HFFc6 (cell line): ENCODE data around the gene LCP2. TPM values are rescaled to one million over a fixed set of nuclear protein-coding genes. Genes with fewer than 3 reads are reported as not detected.

ENCODE experiments used
- DNase-seq: peaks from one replicate; pipeline ENCODE4 v3.0.0-alpha.2; 2018
- H3K27ac Mint-ChIP-seq: 2 replicates; pipeline ENCODE4 v1.8.0; 2020; ENCODE audit warnings: mild to moderate bottlenecking, mixed read lengths
- H3K27me3 Mint-ChIP-seq: 2 replicates; pipeline ENCODE4 v1.8.0; 2021; ENCODE audit warnings: mild to moderate bottlenecking, moderate library complexity, mixed read lengths; ENCODE audit not compliant: insufficient read depth
- H3K36me3 Mint-ChIP-seq: 2 replicates; pipeline ENCODE4 v1.8.0; 2021; ENCODE audit warnings: low read depth, mixed read lengths
- H3K4me1 Mint-ChIP-seq: 2 replicates; pipeline ENCODE4 v1.8.0; 2020; ENCODE audit warnings: low read depth, mixed read lengths
- H3K4me3 Mint-ChIP-seq: 2 replicates; pipeline ENCODE4 v1.8.0; 2020; ENCODE audit warnings: mild to moderate bottlenecking, moderate library complexity, mixed read lengths
- H3K9me3 Mint-ChIP-seq: 2 replicates; pipeline ENCODE4 v1.8.0; 2020; ENCODE audit warnings: mild to moderate bottlenecking, mixed read lengths
- total RNA-seq, 6 experiments: library from RNA; stranded (reverse); fragmentation: NEBNext Ultra II Directional; extraction: Animal tissue kit (Norgen Biotek cat#: 25700); gene quantifications; 2 replicates in 1 of 6; 3 replicates in 5 of 6; pipeline ENCODE4 v1.2.3, GENCODE V29; 2021
- TF ChIP-seq, protein P1 (sequence below): fragments of 200-600 bp; sonication (generic); IDR thresholded peaks from 2 replicates; pipeline ENCODE4 v1.5.0; 2021; ENCODE audit warnings: antibody characterized with exemption, mild to moderate bottlenecking

LCP2 gene
- total RNA-seq, 6 experiments from 2014 or later, result not detected

DNA sequence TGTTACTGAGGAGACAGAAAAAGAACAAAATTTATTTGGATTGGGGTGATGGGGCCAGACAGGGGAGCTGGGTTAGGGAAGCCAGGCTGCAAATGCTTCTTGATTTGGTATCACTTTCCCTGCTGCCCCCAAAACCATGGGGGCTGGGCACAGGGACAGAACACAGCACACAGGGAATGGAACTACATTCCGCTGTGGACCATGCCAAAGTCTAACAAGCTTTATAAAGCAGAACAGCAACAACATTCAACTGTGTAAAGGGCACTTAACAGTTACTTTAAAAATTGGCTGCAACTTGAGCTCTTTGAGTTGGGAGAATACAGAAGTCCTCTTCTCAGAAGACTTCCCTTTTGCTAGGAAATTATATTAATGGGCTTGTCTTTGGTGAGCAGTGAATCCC lies 41.0 kb downstream of the LCP2 start:
- Mint-ChIP-seq H3K36me3 (no peaks in the 10 kb centered on the region), H3K4me3 (no peak overlapping the region), H3K9me3 (no peaks in the 10 kb centered on the region), H3K4me1 (no peaks in the 10 kb centered on the region), H3K27ac (no peak overlapping the region), H3K27me3 (peaks cover 11% of the 10 kb centered on the region)
- no peak for DNase-seq
- TF ChIP-seq, protein P1, sequence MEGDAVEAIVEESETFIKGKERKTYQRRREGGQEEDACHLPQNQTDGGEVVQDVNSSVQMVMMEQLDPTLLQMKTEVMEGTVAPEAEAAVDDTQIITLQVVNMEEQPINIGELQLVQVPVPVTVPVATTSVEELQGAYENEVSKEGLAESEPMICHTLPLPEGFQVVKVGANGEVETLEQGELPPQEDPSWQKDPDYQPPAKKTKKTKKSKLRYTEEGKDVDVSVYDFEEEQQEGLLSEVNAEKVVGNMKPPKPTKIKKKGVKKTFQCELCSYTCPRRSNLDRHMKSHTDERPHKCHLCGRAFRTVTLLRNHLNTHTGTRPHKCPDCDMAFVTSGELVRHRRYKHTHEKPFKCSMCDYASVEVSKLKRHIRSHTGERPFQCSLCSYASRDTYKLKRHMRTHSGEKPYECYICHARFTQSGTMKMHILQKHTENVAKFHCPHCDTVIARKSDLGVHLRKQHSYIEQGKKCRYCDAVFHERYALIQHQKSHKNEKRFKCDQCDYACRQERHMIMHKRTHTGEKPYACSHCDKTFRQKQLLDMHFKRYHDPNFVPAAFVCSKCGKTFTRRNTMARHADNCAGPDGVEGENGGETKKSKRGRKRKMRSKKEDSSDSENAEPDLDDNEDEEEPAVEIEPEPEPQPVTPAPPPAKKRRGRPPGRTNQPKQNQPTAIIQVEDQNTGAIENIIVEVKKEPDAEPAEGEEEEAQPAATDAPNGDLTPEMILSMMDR, result no peak

GRCh38 chr5:170254056-170254455 lies 43.5 kb downstream of the LCP2 start:
- H3K36me3 Mint-ChIP-seq, result no peaks in the 10 kb centered on the region
- H3K4me3 Mint-ChIP-seq, result no peak overlapping the region
- TF ChIP-seq, protein P1, result no peak
- H3K27ac Mint-ChIP-seq, result no peak overlapping the region
- no peak for DNase-seq
- H3K4me1 Mint-ChIP-seq, result no peaks in the 10 kb centered on the region
- no peaks in the 10 kb centered on the region for H3K9me3 Mint-ChIP-seq
- peaks cover 11% of the 10 kb centered on the region for H3K27me3 Mint-ChIP-seq

DNA sequence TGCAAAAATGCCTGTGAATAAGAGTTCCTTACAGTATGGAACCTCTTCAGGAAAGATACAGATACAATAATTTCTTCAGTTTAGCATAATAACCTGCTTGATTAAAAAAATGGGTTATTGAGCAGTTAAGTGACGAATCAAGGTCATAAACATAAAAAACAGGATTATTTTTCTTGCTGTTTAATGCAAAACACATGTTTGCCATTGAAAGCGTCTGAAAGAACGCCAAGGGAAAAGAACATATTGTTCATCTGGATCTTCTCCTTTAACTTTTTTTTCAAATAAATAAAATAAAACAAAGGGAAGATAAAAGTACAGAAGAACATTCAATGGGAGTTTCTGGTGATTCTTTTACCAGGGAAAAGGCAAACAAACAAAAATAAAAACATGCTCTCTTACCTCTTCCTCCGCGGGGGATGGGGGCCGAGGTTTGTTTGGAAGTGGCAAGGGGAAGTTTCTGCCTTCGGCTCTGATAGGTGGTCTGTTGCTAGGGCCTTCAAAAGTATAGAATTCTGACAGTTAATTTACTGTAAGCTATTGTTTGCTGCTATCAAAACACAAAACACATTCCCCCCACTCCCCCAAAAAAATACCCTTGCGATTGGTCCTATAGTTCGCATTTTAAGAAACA lies 44.7 kb downstream of the LCP2 start:
- H3K27ac Mint-ChIP-seq, result no peak overlapping the region
- no peak for DNase-seq
- no peaks in the 10 kb centered on the region for H3K4me1 Mint-ChIP-seq
- no peaks in the 10 kb centered on the region for H3K9me3 Mint-ChIP-seq
- H3K36me3 Mint-ChIP-seq, result no peaks in the 10 kb centered on the region
- TF ChIP-seq, protein P1, result no peak
- H3K27me3 Mint-ChIP-seq, result peaks cover 14% of the 10 kb centered on the region
- no peak overlapping the region for H3K4me3 Mint-ChIP-seq

DNA sequence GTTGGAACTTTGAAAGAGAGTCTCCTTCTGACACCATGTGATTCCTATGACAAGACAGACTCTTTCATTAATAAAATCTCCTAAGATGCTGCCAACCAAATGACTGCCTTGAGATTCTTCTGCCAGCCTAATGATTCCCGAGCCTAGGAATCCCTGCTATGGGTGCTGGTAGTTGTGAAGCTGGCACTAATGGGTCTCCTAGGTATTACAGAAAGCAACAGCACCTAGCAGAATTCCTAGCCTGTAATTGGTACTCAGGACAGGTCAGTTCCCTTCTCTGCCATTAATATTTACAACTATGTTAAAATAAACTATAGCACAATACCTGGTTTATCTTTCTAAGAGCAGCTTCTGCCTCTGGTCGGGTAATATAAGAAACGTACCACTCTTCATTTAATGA lies 45.5 kb downstream of the LCP2 start:
- no peak for DNase-seq
- Mint-ChIP-seq H3K27ac (no peak overlapping the region), H3K27me3 (peaks cover 11% of the 10 kb centered on the region), H3K4me3 (no peak overlapping the region), H3K36me3 (no peaks in the 10 kb centered on the region), H3K4me1 (no peaks in the 10 kb centered on the region), H3K9me3 (no peaks in the 10 kb centered on the region)
- TF ChIP-seq, protein P1, result no peak

GRCh38 chr5:170251462-170251861 lies 46.1 kb downstream of the LCP2 start:
- Mint-ChIP-seq H3K36me3 (no peaks in the 10 kb centered on the region), H3K9me3 (no peaks in the 10 kb centered on the region), H3K4me1 (no peaks in the 10 kb centered on the region), H3K4me3 (no peak overlapping the region), H3K27ac (no peak overlapping the region), H3K27me3 (peaks cover 8% of the 10 kb centered on the region)
- TF ChIP-seq, protein P1, result no peak
- DNase-seq, result no peak
